Measurements from ENCODE around the gene UGCG. TPM values are rescaled to one million over a fixed set of nuclear protein-coding genes. Genes with fewer than 3 reads are reported as not detected.
"Not testable (repeated sequence)": the region's sequence is repeated elsewhere in the genome, so short reads cannot be mapped to it uniquely, and the experiment has no call there.

The UGCG gene
- total RNA-seq (2014; rRNA removed; shearing (Covaris generic)), result 147 and 192 TPM in 2 replicates

DNA sequence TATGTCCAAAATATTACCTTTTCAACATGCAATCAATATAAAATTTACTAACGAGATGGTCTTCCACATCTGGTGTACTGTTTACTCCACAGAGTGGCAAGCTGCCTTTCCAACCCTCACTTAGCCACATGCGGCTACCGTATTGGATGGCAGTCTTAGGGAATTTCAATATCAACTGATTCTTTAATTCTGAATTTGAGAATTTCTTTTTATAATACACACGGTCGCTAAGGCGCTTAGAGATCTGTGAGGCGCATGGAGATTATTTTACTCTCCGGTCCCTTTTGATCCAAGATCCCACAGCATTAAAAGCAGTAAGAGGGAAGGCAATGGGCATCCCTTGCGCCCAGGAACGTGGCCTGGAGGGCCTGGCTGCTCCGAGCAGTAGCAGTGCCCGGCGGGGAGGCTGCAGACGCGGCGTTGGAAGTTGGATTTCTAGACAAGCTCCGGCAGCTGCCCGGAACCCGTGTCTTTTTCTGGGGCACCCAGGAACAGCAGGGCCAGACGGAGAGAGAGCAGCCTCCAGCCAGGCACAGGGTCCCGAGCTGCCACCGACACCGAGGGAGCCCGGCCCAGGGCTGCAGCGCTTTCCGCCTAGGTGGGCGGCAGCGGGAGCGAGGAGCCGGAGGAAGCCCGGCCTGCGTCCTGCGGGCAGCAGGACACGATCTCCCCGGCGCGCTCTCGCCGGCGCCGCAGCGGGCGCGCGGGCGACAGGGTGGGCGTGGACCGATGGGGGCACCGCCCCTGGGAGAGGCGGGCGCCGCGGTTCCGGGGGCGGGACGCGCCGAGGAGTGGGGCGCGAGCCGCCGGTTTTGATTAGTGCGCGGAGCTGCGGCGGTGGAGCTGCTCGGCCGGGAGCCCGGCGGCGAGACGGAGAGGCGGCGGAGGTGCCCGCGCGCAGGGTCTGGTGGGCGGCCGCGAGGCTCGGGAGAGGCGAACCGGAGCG is at the start of gene UGCG:
TSS of gene UGCG (plus strand) at position 819 of the 946 bp plus-strand sequence. CDS start 402 bp downstream, outside the sequence.
- peak; percentile 87 for DNase-seq (ENCODE audit: low spot score)
- in situ Hi-C loops (cut with HindIII; ENCODE audit: low sequenced_read_pairs), result no loop called here

DNA sequence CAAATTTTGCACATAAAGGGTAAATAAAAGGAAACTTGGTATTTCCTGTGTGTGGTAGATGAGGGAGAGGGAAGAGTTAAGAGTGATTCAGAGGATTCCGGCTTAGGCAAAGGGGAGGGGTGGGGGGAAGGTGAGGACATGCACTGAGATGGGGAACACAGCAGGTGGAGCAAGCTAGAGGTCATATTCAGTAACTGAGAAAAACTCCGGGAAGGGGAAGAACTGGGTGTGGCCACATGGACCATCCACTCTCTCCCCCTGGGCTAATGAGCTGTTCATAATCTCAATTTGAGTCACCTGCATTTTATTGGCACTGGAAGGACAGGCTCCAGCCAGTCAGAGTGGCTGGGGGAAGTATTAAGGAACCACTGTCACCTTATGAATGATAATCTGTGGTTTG is 45.1 kb upstream of the UGCG start:
- in situ Hi-C loops (cut with HindIII; ENCODE audit: low sequenced_read_pairs), result no loop called here
- no peak for DNase-seq (ENCODE audit: low spot score)

DNA sequence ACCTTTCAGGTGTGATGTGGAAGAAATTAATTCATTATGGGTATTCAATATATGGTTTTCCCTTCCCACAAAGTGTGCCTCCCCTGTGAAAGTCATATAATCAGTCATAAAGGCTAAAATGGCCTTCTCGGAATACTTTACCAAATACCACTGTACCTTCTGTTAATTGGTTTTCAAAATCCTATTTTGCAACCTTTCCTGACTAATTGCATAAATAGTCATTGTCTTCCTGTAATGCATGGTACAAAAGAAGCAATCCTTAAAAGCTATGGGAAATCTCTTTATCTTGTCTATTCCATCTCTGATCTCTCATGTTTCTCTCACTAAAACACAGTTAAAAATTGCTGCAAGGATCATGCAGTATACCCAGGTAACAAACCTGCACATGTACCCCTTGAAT is 44.3 kb upstream of the UGCG start:
- in situ Hi-C loops (cut with HindIII; ENCODE audit: low sequenced_read_pairs), result no loop called here
- no peak for DNase-seq (ENCODE audit: low spot score)

DNA sequence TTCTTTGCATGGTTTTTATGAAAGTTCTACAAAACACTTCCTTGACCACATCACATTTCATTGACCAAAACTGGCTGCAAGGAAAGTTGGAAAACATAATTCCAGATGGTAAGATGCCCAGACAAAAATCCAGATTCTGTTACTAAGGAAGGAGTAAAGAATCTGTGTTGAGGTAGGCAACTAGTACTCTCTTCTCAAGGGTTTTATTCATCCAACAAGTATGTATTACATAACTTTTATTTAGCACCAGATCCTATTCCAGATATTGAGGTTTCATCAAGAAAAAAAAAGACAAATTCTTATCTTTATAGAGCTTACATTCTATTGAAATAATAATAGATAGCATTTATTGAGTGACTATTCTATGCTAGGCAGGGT is 43.2 kb upstream of the UGCG start:
- in situ Hi-C loops (cut with HindIII; ENCODE audit: low sequenced_read_pairs), result no loop called here
- no peak for DNase-seq (ENCODE audit: low spot score)

DNA sequence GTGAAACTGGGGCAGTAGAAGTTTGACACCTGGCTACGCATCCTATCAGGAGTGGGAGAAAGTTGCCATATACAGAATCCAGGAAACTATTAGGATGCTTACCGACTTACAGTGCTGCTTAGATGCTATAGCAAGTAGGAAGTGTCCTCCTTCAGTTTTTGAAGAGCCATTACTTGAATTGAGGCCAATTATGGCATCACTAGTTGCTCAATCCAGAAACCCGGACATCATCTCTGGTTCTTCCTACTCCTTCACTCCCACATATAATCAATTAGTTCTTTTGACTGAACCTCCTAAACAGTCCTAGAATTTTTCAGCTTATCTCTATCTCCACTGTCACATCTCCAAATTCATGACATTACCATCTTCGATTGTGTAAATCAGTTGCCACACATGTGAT is 41.8 kb upstream of the UGCG start:
- in situ Hi-C loops (cut with HindIII; ENCODE audit: low sequenced_read_pairs), result no loop called here
- no peak for DNase-seq (ENCODE audit: low spot score)

DNA sequence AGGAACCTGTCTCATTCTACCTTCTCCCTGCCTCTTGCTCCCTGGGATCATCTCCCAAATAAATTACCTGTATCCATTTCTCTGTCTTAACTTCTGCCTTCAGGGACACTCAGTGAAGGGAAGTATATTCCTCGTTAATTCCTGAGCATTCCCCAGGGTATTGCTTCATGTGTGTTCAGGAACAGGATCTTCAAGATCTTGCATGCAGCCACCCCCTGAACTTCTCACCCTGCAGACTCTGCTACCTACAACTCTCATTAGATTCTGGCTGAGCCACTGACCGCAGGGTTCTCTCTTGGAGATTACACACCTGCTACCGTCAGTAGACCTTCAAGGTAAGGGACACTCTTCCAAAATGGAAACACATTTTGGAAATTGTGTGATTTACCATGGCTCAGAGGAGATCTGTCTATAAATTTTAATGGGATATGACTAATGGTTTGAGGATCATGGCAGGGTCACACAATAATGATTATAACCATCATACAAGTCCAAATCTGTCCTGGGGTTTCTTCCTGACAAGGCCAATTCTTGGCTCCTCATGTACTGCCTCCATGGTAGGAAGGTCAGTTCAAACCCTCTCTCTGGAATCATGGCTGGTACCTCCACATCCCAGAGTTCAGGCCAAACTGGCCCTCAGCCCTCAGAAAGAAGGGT is 38.9 kb upstream of the UGCG start:
- in situ Hi-C loops (cut with HindIII; ENCODE audit: low sequenced_read_pairs), result no loop called here

DNA sequence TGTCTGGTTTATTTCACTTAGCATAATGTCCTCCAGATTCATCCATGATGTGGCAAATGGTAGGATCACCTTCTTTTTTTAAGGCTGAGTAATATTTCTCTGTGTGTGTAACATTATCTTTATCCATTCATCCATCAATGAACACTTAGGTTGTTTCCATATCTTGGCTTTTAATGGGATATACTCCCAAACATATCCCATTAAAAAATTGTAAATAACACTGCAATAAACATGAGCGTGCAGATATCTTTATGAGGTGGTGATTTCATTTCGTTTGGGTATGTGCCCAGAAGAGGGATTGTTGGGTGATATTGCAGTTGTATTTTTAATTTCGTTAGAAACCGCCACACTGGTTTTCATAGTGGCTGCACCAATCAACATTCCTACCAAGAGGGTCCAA is 36.2 kb upstream of the UGCG start:
- no peak for DNase-seq (ENCODE audit: low spot score)
- in situ Hi-C loops (cut with HindIII; ENCODE audit: low sequenced_read_pairs), result no loop called here

More for the DNA sequence above, 38.9 kb upstream of the UGCG start:
- no peak for DNase-seq (ENCODE audit: low spot score)

DNA sequence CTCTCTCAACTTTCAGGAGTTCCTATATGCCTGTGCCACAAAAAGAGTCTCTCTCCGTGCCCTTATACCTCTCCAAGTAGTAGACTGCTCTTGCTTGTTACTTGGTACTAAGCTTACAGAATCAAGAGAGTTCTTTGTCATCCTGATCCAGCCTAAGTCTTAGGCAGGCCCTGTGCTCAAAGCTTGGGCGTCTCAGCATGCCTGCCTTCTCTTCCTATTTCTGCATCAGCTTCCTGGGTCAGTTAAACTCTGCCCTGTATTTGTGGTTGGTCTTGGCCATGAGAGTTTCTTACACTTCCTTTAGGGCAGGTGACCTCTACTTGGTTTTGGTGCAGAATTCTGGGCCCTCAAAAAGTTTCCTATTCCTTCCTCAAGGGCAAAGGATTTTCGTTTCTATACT is 33.0 kb upstream of the UGCG start:
- in situ Hi-C loops (cut with HindIII; ENCODE audit: low sequenced_read_pairs), result no loop called here
- DNase-seq (ENCODE audit: low spot score), result no peak

DNA sequence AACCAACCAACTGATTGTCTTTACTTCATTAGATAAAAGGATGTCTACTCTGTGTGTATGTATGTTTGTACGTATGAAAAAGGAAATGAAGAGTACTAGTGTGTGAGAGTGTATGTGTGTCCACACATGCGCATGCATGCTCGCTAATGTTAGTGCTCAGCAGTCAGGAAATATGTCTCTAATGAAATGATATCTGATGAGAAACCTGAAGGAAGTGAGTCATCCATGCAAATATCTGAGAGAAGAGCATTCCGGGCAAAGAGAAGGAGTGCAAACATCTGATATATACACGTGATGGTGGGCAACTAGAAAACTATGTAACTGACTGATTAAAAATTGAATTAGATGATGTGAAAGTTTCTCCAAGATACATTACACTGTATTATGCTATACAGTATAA is 29.6 kb upstream of the UGCG start:
- DNase-seq (ENCODE audit: low spot score), result no peak
- in situ Hi-C loops (cut with HindIII; ENCODE audit: low sequenced_read_pairs), result no loop called here

DNA sequence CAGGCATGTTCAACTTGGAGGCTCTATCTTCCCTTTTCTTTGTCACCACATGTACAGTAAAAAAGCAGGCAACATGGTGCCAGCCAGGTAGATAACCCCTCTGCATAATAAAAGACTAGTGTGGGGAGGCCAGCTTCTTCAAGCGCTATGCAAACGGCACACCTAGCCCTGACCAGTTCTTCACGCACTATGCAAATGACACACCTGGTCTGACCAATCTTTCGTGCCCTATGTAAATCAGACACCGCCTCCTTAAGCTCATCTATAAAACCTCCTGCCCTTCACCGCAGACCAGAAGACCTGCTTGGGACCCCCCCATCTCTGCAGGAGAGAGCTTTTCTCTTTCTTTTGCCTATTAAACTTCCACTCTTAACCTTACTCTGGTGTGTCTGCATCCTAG is 28.1 kb upstream of the UGCG start:
- in situ Hi-C loops (cut with HindIII; ENCODE audit: low sequenced_read_pairs), result no loop called here
- no peak for DNase-seq (ENCODE audit: low spot score)

DNA sequence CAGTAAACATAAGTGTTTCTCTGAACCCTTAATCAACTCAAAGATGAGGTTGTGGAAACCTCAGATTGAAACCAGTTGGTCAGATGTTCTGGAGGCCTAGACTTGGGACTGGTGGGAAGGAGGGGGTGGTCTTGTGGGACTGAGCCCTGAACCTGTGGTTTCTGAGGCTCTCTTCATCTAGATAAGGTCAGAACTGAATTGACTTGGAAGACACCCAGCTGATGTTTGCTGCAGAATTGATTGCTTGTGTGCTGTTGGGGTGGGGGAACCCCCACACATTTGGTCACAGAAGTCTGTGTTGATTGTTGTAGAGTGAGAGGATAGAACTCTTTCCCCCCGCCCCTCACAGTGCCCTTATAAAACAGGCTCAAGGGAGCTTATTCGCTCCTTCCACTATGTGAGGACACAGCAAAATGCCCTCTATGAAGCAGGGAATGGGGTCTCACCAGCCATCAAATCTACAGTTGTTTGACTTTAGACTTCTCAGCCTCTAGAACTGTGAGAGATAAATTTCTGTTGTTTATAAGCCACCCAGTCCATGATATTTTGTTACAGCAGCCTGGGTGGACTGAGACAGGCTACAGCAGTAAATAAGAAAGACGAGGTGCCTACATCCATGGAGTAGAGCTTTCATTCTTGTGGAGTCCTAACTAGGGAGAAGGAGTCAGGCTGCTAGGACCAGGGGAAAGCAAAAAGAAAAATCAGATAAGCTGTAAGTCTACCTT is 25.7 kb upstream of the UGCG start:
- in situ Hi-C loops (cut with HindIII; ENCODE audit: low sequenced_read_pairs), result no loop called here
- no peak for DNase-seq (ENCODE audit: low spot score)

DNA sequence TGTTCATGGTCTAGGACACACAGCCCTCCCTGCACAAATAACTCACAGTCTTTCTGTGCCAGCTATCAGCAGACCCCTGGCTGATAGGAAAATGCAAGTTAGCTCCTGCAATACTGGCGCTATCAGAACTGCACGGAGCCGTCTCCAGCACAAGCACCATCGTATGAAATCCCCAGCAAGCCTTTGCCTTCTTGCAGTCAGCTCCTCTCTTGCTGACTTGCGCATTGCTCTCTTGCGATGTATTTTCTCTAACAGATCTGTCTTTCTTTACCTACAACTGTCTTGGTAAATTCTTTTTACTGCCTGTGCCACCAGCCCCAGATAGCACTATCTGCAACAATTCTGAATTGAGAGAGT is 25.1 kb upstream of the UGCG start:
- in situ Hi-C loops (cut with HindIII; ENCODE audit: low sequenced_read_pairs), result no loop called here
- DNase-seq (ENCODE audit: low spot score), result no peak

DNA sequence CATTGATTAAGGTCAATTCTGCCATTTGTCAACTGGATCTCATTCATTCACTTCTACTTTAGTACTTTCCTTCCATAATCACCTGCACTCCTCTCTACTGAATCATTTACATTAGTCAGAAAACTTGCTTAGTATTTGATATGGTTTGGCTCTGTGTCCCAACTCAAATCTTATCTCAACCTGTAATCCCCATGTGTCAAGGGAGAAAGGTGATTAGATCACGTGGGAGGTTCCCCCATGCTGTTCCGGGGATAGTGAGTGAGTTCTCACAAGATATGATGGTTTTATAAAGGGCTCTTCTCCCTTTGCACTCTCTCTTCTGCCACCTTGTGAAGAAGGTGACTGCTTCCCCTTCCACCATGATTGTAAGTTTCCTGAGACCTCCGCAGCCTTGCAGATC is 23.7 kb upstream of the UGCG start:
- in situ Hi-C loops (cut with HindIII; ENCODE audit: low sequenced_read_pairs), result no loop called here
- no peak for DNase-seq (ENCODE audit: low spot score)

DNA sequence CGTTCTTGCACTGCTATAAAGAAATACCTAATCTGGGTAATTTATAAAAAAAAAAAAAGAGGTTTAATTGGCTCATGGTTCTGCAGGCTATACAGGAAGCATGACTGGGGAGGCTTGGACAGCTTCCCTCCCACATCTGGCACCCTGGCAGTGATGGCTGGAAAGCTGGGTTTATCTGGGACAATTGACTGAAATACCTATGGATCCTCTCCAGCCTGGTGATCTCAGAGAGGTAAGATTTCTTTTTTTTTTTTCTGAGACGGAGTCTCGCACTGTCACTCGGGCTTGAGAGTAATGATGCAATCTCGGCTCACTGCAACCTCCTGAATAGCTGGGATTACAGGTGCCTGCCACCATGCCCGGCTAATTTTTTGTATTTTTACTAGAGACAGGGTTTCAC is 22.7 kb upstream of the UGCG start:
- in situ Hi-C loops (cut with HindIII; ENCODE audit: low sequenced_read_pairs), result no loop called here
- no peak for DNase-seq (ENCODE audit: low spot score)

DNA sequence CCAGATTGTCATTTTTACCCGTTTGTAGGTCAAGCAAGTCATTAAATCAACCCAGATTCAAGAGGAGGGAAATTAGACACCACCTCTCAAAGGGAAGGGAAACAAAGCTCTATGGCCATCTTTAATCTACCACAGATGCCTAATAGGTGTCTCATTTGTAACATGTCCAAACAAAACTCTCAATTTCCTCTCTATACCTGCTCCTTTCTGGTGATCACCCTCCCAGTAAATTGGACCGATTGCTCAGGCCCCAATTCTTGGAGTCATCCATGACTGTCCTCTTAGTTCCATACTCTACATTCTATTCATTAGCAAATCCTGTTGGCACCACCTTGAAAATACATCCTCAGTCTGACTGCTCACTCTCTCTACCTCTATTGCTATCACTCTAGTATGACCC is 22.1 kb upstream of the UGCG start:
- in situ Hi-C loops (cut with HindIII; ENCODE audit: low sequenced_read_pairs), result no loop called here

DNA sequence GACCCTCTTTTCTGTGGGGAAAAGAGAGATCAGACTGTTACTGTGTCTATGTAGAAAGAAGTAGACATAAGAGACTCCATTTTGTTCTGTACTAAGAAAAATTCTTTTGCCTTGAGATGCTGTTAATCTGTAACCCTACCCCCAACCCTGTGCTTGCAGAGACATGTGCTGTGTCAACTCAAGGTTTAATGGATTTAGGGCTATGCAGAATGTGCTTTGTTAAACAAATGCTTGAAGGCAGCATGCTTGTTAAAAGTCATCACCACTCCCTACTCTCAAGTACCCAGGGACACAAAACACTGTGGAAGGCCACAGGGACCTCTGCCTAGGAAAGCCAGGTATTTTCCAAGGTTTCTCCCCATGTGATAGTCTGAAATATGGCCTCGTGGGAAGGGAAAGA is 21.3 kb upstream of the UGCG start:
- not testable (repeated sequence) for DNase-seq (ENCODE audit: low spot score)

More for the DNA sequence above, 22.1 kb upstream of the UGCG start:
- no peak for DNase-seq (ENCODE audit: low spot score)

DNA sequence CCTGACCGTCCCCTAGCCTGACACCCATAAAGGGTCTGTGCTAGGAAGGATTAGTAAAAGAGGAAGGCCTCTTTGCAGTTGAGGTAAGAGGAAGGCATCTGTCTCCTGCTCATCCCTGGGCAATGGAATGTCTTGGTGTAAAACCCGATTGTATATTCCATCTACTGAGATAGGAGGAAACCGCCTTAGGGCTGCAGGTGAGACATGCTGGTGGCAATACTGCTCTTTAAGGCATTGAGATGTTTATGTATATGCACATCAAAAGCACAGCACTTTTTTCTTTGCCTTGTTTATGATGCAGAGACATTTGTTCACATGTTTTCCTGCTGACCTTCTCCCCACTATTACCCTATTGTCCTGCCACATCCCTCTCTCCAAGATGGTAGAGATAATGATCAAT is 20.9 kb upstream of the UGCG start:
- in situ Hi-C loops (cut with HindIII; ENCODE audit: low sequenced_read_pairs); DNase-seq (ENCODE audit: low spot score): not testable (repeated sequence)

More for the DNA sequence above, 21.3 kb upstream of the UGCG start:
- in situ Hi-C loops (cut with HindIII; ENCODE audit: low sequenced_read_pairs), result not testable (repeated sequence)

DNA sequence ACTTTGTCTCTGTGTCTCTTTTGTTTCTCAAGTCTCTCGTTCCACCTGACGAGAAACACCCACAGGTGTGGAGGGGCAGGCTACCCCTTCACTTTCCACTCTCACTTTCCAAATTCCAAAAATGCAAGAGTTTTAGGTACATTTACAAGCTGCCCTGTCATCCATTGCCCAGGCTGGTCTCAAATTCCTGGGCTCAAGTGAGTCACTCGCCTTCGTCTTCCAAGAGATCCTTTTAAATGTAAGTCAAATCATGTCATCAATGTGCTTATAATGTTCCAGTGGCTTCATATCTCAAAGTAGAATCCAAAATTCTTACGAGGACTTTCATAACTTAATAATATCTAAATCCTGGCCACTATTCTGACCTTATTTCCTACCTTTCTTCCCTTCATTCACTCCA is 20.4 kb upstream of the UGCG start:
- no peak for DNase-seq (ENCODE audit: low spot score)
- in situ Hi-C loops (cut with HindIII; ENCODE audit: low sequenced_read_pairs), result no loop called here

DNA sequence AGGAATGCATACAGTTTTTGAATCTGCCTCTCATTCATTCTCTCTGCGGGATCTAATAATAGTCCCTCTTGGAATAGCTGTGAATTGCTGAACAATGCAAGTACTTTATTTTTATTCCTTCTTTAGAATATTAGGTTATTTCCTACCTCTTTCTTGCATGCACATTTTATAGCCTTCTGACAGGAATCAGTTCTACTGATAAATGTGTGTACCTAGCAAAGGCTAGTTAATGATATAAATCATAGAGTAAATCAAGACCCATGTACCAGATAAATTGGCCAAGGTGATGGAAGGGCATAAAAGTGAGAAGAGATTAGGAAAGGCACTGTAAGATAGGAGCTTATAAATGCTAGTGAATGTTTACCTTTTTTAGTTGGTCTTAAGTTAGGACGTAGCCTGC is 19.2 kb upstream of the UGCG start:
- DNase-seq (ENCODE audit: low spot score), result no peak
- in situ Hi-C loops (cut with HindIII; ENCODE audit: low sequenced_read_pairs), result no loop called here

DNA sequence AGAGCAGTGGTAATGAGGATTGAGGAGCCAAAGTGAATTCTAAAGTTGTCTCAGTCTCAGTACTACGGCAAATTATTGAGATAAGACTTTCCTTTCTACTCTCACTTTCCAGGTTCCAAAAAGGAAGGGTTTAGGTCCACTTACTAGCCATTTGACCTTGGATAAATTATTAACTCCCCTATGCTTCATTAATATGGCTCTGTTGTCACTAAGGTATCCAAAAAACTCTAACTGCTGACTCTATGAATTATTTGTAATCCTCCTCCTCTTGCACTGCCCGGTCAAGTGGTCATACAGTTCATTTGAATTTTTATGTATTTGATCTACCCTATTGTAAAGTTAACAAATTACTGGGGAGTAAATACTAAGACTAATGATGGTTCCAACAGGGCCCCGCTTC is 17.7 kb upstream of the UGCG start:
- no peak for DNase-seq (ENCODE audit: low spot score)
- in situ Hi-C loops (cut with HindIII; ENCODE audit: low sequenced_read_pairs), result no loop called here

All from G401 (cell line).